ENCODE data around the gene GAB1. TPM values are rescaled to one million over a fixed set of nuclear protein-coding genes. Genes with fewer than 3 reads are reported as not detected.

The GAB1 gene
- total and polyA plus RNA-seq, 2 donors (not counting 1 experiment from before 2014, with no cell fraction given), result 4.7 to 10.8 TPM

DNA sequence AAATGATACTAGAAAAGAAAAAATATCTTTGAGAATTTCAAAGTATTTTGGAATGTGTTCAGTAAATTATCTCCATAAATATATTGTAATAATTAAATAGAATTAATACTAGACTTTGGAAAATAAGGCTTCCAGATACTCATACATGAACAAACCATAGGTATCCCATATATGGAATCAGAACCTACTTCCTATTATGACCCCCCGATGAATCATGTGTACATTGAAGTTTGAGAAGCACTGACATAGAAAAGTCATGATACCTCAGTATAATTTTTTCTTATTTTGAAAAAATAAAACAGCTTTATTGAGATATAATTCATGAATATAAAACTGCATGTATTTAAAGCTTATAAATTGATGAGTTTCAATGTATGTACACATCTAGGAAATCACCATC is 149.6 kb downstream of the GAB1 start:
- H3K27me3 ChIP-seq (replicated peaks in 1 of 4; ENCODE audit: control extremely low read depth in 1 of 4, control insufficient read depth in 3 of 4, insufficient read depth in 4 of 4, low read length in 3 of 4), result no peaks in the 10 kb centered on the region
- H3K4me1 ChIP-seq (ENCODE audit: control insufficient read depth in 2 of 2, insufficient read depth in 2 of 2, low read length in 2 of 2), result no peaks in the 10 kb centered on the region
- no peak overlapping the region for H3K4me3 Mint-ChIP-seq
- no peaks in the 10 kb centered on the region for H3K36me3 ChIP-seq (replicated peaks in 1 of 2; ENCODE audit: control extremely low read depth in 1 of 2, control insufficient read depth in 1 of 2, extremely low read depth in 1 of 2, insufficient read depth in 2 of 2, low read length in 1 of 2)
- no peaks in the 10 kb centered on the region for H3K79me2 ChIP-seq (ENCODE audit: control insufficient read depth, insufficient read depth, low read length)
- no peaks in the 10 kb centered on the region for H3K4me1 Mint-ChIP-seq
- H3K27ac ChIP-seq (ENCODE audit: low read length in 2 of 2), result no peak overlapping the region
- no peaks in the 10 kb centered on the region for H3K9me3 ChIP-seq (ENCODE audit: control extremely low read depth in 1 of 3, control insufficient read depth in 2 of 3, insufficient read depth in 1 of 3, low read length in 2 of 3)
- peaks cover 22% of the 10 kb centered on the region for H3K27me3 Mint-ChIP-seq
- H3K4me2 ChIP-seq (replicated peaks; ENCODE audit: low read depth, low read length, poor library complexity, severe bottlenecking), result no peak overlapping the region
- WGBS (ENCODE audit: insufficient coverage), result no CpG with 5 or more reads among the region's 1 CpG
- no peak for TF ChIP-seq EZH2 (IDR thresholded peaks at IDR 0.05; ENCODE audit: borderline replicate concordance, insufficient read depth, low read depth, low read length, poor library complexity, severe bottlenecking)
- TF ChIP-seq, protein P1, sequence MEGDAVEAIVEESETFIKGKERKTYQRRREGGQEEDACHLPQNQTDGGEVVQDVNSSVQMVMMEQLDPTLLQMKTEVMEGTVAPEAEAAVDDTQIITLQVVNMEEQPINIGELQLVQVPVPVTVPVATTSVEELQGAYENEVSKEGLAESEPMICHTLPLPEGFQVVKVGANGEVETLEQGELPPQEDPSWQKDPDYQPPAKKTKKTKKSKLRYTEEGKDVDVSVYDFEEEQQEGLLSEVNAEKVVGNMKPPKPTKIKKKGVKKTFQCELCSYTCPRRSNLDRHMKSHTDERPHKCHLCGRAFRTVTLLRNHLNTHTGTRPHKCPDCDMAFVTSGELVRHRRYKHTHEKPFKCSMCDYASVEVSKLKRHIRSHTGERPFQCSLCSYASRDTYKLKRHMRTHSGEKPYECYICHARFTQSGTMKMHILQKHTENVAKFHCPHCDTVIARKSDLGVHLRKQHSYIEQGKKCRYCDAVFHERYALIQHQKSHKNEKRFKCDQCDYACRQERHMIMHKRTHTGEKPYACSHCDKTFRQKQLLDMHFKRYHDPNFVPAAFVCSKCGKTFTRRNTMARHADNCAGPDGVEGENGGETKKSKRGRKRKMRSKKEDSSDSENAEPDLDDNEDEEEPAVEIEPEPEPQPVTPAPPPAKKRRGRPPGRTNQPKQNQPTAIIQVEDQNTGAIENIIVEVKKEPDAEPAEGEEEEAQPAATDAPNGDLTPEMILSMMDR (IDR thresholded peaks at IDR 0.05), result no peak
- H4K20me1 ChIP-seq (ENCODE audit: control insufficient read depth, insufficient read depth, low read length, poor library complexity, severe bottlenecking), result no peaks in the 10 kb centered on the region
- CTCF ChIA-PET, result no interaction called here
- no peak overlapping the region for H2AFZ ChIP-seq (ENCODE audit: insufficient read depth, low read depth, low read length, poor library complexity, severe bottlenecking)
- H3K27ac Mint-ChIP-seq, result no peak overlapping the region
- H3K9ac ChIP-seq (ENCODE audit: low read length), result no peak overlapping the region
- intact Hi-C loops (cut with micrococcal nuclease), result no loop called here
- H3K4me3 ChIP-seq (ENCODE audit: control extremely low read depth in 1 of 5, extremely low read depth in 1 of 5, insufficient read depth in 1 of 5, low read depth in 2 of 5, low read length in 4 of 5), result no peak overlapping the region
- ATAC-seq (ENCODE audit: low read depth) (no peak), DNase-seq (no peak)
- POLR2A ChIA-PET, result no interaction called here
- H3K9me3 Mint-ChIP-seq (ENCODE audit: insufficient read depth), result no peaks in the 10 kb centered on the region

DNA sequence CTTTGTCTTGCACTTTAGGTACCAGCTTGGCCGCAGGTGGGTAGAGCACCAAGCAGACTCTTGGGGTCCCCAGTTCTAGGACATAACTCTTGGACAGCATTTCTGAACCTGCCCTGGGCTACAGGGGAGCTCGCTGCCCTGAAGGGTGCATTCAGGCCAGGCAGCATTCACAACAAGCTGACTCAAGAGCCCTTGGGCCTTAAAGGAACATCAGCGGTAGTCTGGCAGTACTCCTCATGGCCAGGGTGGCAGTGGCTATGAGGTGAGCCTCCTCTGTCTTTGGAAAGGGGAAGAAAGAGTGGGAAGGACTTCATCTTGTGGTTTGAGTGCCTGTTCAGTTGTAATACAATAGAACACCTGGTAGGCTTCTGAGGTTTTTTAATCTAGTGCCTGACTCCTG is 152.0 kb downstream of the GAB1 start:
- H3K9ac ChIP-seq (ENCODE audit: low read length), result no peak overlapping the region
- no peak overlapping the region for H2AFZ ChIP-seq (ENCODE audit: insufficient read depth, low read depth, low read length, poor library complexity, severe bottlenecking)
- H3K4me3 Mint-ChIP-seq, result no peak overlapping the region
- no peak overlapping the region for H3K27ac ChIP-seq (ENCODE audit: low read length in 2 of 2)
- POLR2A ChIA-PET, result no interaction called here
- H3K27ac Mint-ChIP-seq, result no peak overlapping the region
- CTCF ChIA-PET, result no interaction called here
- H3K4me3 ChIP-seq (ENCODE audit: control extremely low read depth in 1 of 5, extremely low read depth in 1 of 5, insufficient read depth in 1 of 5, low read depth in 2 of 5, low read length in 4 of 5), result no peak overlapping the region
- no peak for TF ChIP-seq EZH2 (IDR thresholded peaks at IDR 0.05; ENCODE audit: borderline replicate concordance, insufficient read depth, low read depth, low read length, poor library complexity, severe bottlenecking)
- TF ChIP-seq, protein P1 (IDR thresholded peaks at IDR 0.05), result no peak
- H3K9me3 ChIP-seq (ENCODE audit: control extremely low read depth in 1 of 3, control insufficient read depth in 2 of 3, insufficient read depth in 1 of 3, low read length in 2 of 3), result no peaks in the 10 kb centered on the region
- H3K79me2 ChIP-seq (ENCODE audit: control insufficient read depth, insufficient read depth, low read length), result no peaks in the 10 kb centered on the region
- no peaks in the 10 kb centered on the region for H3K4me1 Mint-ChIP-seq
- no peaks in the 10 kb centered on the region for H3K9me3 Mint-ChIP-seq (ENCODE audit: insufficient read depth)
- no peak overlapping the region for H3K4me2 ChIP-seq (replicated peaks; ENCODE audit: low read depth, low read length, poor library complexity, severe bottlenecking)
- no peak for DNase-seq
- 90% methylated on average over 3 of the region's 3 CpGs for WGBS (ENCODE audit: insufficient coverage)
- intact Hi-C loops (cut with micrococcal nuclease), result no loop called here
- no peaks in the 10 kb centered on the region for H4K20me1 ChIP-seq (ENCODE audit: control insufficient read depth, insufficient read depth, low read length, poor library complexity, severe bottlenecking)
- H3K27me3 ChIP-seq (replicated peaks in 1 of 4; ENCODE audit: control extremely low read depth in 1 of 4, control insufficient read depth in 3 of 4, insufficient read depth in 4 of 4, low read length in 3 of 4), result no peaks in the 10 kb centered on the region
- no peak for ATAC-seq (ENCODE audit: low read depth)
- no peaks in the 10 kb centered on the region for H3K36me3 ChIP-seq (replicated peaks in 1 of 2; ENCODE audit: control extremely low read depth in 1 of 2, control insufficient read depth in 1 of 2, extremely low read depth in 1 of 2, insufficient read depth in 2 of 2, low read length in 1 of 2)
- H3K4me1 ChIP-seq (ENCODE audit: control insufficient read depth in 2 of 2, insufficient read depth in 2 of 2, low read length in 2 of 2), result no peaks in the 10 kb centered on the region
- peaks cover 22% of the 10 kb centered on the region for H3K27me3 Mint-ChIP-seq
